ENCODE measurements around the gene MAP4K3. TPM values are rescaled to one million over a fixed set of nuclear protein-coding genes. Genes with fewer than 3 reads are reported as not detected.
"Not testable (repeated sequence)": the region's sequence is repeated elsewhere in the genome, so short reads cannot be mapped to it uniquely, and the experiment has no call there.

The MAP4K3 gene
- total and polyA plus RNA-seq, 5 donors = 18.7 to 50.0 (median 39.5) TPM

- intact Hi-C loops (cut with DNase I) = loop anchor here in 3 of 4 donors (5.0 to 10.0 kb wide), 3 partner anchors 53 to 311 kb away; partner anchors contain the start of gene MAP4K3 (in 1 of the 3)
- H3K4me1 ChIP-seq (ENCODE audit: control insufficient read depth, insufficient read depth, low read length) = not testable (repeated sequence)
Measured at GRCh38 chr2:39384071-39384470, 53.0 kb downstream of the MAP4K3 start.

GRCh38 chr2:39383146-39383545 is 53.9 kb downstream of the MAP4K3 start:
- DNase-seq = no peak
- Histone ChIP-seq H3K9me3 (ENCODE audit: control insufficient read depth, low read length) (no peaks in the 10 kb centered on the region), H3K4me1 (ENCODE audit: control insufficient read depth, insufficient read depth, low read length) (peaks cover 7% of the 10 kb centered on the region), H3K27ac (ENCODE audit: low read length) (no peak overlapping the region), H3K27me3 (ENCODE audit: control insufficient read depth, insufficient read depth) (no peaks in the 10 kb centered on the region), H3K4me3 (ENCODE audit: low read length) (no peak overlapping the region)
- no peak for ATAC-seq
- WGBS = 84% methylated on average over 6 of the region's 6 CpGs
- intact Hi-C loops (cut with DNase I) = loop anchor here in 3 of 4 donors (5.0 to 10.0 kb wide), 3 partner anchors 54 to 312 kb away; partner anchors contain the start of gene MAP4K3 (in 1 of the 3)

More at GRCh38 chr2:39384071-39384470, 53.0 kb downstream of the MAP4K3 start:
- not testable (repeated sequence) for DNase-seq; H3K9me3 ChIP-seq (ENCODE audit: control insufficient read depth, low read length); H3K27me3 ChIP-seq (ENCODE audit: control insufficient read depth, insufficient read depth); H3K27ac ChIP-seq (ENCODE audit: low read length); H3K4me3 ChIP-seq (ENCODE audit: low read length); ATAC-seq
- 98% methylated on average over 11 of the region's 11 CpGs for WGBS

DNA sequence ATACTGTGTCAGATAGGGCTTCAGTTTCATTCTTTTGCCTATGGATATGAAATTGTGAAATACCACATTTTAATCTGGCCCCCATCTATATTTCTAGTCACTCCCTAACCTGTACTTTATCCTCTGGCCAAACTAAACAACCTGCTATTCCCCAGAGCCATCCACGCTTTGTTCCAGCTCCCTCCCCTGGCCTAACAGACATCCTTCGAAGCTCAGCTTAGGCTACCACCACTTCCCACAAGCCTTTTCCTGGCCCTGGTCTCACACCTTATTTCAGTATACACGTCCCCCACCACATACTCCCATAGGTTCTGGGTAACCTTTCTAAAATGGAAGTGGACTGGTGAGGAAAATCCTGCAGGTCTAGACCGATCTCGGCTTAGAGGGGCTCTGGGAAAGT is 55.4 kb downstream of the MAP4K3 start:
- ATAC-seq = peak in 1 of 2 donors; percentile 48
- H3K4me1 ChIP-seq (ENCODE audit: control insufficient read depth, insufficient read depth, low read length) = peaks cover 3% of the 10 kb centered on the region
- DNase-seq = no peak
- WGBS = 62% methylated on average over 5 of the region's 5 CpGs
- intact Hi-C loops (cut with DNase I) = loop anchor here in 3 of 4 donors (5.0 to 10.0 kb wide), 3 partner anchors 56 to 313 kb away; partner anchors contain the start of gene MAP4K3 (in 1 of the 3)
- H3K9me3 ChIP-seq (ENCODE audit: control insufficient read depth, low read length) = no peaks in the 10 kb centered on the region
- no peak overlapping the region for H3K4me3 ChIP-seq (ENCODE audit: low read length)
- no peaks in the 10 kb centered on the region for H3K27me3 ChIP-seq (ENCODE audit: control insufficient read depth, insufficient read depth)
- peak overlapping the region; percentile 8 for H3K27ac ChIP-seq (ENCODE audit: low read length)

DNA sequence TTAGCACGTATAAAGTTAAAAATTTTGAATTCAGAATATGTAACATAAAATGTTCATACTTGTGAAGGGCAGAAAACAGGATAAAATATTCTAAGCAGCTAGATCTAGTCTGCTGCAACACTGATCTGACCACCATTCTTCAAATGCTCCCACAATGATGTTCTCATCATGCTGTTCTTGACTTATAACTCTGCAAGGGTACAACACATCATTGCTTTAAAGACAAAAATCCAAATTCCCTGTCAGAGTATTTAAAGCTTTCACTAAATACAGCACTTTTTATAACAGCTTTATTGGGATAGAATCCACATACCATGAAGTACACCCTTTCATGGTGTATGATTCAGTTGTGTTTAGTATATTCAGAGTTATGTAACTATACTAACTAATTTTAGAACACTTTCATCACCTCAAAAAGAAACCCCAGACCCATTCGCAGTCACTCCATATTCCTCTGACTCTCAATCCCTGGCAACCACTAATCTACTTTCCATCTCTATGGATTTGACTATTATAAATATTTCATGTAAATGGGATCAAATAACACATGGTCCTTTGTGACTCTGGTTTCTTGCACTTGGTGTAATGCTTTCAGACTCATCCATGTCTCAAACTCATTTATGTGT is 56.4 kb downstream of the MAP4K3 start:
- ATAC-seq (peak in 1 of 2 donors; percentile 22), DNase-seq (no peak)
- peaks cover 3% of the 10 kb centered on the region for H3K4me1 ChIP-seq (ENCODE audit: control insufficient read depth, insufficient read depth, low read length)
- no peaks in the 10 kb centered on the region for H3K27me3 ChIP-seq (ENCODE audit: control insufficient read depth, insufficient read depth)
- H3K4me3 ChIP-seq (ENCODE audit: low read length) = no peak overlapping the region
- H3K9me3 ChIP-seq (ENCODE audit: control insufficient read depth, low read length) = no peaks in the 10 kb centered on the region
- 45% methylated on average over 2 of the region's 2 CpGs for WGBS
- intact Hi-C loops (cut with DNase I) = loop anchor here in 3 of 4 donors (5.0 to 10.0 kb wide), 3 partner anchors 57 to 314 kb away; partner anchors contain the start of gene MAP4K3 (in 1 of the 3)
- H3K27ac ChIP-seq (ENCODE audit: low read length) = no peak overlapping the region

GRCh38 chr2:39379643-39380524 is 57.2 kb downstream of the MAP4K3 start:
- peak; percentile 79 to 84 for ATAC-seq
- H3K4me3 ChIP-seq (ENCODE audit: low read length) = no peak overlapping the region
- DNase-seq = no peak
- intact Hi-C loops (cut with DNase I) = loop anchor here (5.0 to 10.0 kb wide), 4 partner anchors 55 to 315 kb away; partner anchors contain the start of gene MAP4K3 (in 2 of the 4)
- no peaks in the 10 kb centered on the region for H3K27me3 ChIP-seq (ENCODE audit: control insufficient read depth, insufficient read depth)
- H3K4me1 ChIP-seq (ENCODE audit: control insufficient read depth, insufficient read depth, low read length) = peaks cover 3% of the 10 kb centered on the region
- no peaks in the 10 kb centered on the region for H3K9me3 ChIP-seq (ENCODE audit: control insufficient read depth, low read length)
- no peak overlapping the region for H3K27ac ChIP-seq (ENCODE audit: low read length)

GRCh38 chr2:39378968-39379367 is 58.1 kb downstream of the MAP4K3 start:
- Histone ChIP-seq H3K4me3 (ENCODE audit: low read length) (no peak overlapping the region), H3K27ac (ENCODE audit: low read length) (no peak overlapping the region), H3K27me3 (ENCODE audit: control insufficient read depth, insufficient read depth) (no peaks in the 10 kb centered on the region), H3K4me1 (ENCODE audit: control insufficient read depth, insufficient read depth, low read length) (peaks cover 3% of the 10 kb centered on the region), H3K9me3 (ENCODE audit: control insufficient read depth, low read length) (no peaks in the 10 kb centered on the region)
- ATAC-seq = no peak
- DNase-seq = no peak
- 21% methylated on average over 1 of the region's 1 CpG for WGBS
- intact Hi-C loops (cut with DNase I) = loop anchor here in 1 of 4 donors (10.0 kb wide), 1 partner anchor 56 kb away; the partner anchor contains the start of gene MAP4K3

DNA sequence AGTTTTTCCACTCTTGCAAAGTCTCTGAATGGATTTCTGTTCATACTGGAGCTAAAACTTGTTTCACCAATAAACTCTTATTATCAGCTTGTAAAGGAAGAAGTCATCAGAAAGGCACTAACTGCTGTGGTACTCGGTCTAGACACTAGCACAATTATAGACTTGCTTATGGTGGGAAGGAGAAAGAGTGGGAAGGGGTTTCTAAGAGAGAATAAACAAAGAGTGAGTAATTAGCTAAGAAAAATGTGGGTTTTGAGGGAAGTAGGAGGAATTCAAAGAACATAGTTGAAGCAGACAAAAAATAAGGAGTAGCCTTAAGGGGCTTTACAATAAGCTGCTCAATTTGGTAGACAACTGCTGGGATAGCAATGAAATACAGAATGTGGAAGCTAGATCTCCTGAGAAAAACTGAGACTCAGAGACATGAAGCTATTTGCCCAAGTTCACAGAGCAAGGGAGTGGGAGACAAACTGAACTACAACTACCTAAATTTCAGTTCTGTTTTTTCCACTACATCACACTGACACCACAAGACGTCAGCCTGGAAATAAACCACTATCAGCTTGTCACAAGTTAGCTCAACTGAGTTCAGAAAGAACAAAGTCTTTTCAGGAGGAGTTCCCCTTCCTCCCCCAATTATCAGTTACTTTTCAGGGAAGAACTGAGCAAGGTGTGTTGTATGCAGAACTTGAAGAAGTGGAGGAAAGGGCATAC is 59.7 kb downstream of the MAP4K3 start:
- Histone ChIP-seq H3K27ac (ENCODE audit: low read length) (peak overlapping the region; percentile 42), H3K4me3 (ENCODE audit: low read length) (no peak overlapping the region), H3K27me3 (ENCODE audit: control insufficient read depth, insufficient read depth) (no peaks in the 10 kb centered on the region), H3K9me3 (ENCODE audit: control insufficient read depth, low read length) (no peaks in the 10 kb centered on the region), H3K4me1 (ENCODE audit: control insufficient read depth, insufficient read depth, low read length) (peaks cover 3% of the 10 kb centered on the region)
- ATAC-seq = no peak
- DNase-seq = no peak
- intact Hi-C loops (cut with DNase I) = loop anchor here in 1 of 4 donors (10.0 kb wide), 1 partner anchor 57 kb away; the partner anchor contains the start of gene MAP4K3
- WGBS = 52% methylated on average over 2 of the region's 2 CpGs

- intact Hi-C loops (cut with DNase I) = loop anchor here in 1 of 4 donors (10.0 kb wide), 1 partner anchor 59 kb away; the partner anchor contains the start of gene MAP4K3
- Histone ChIP-seq H3K4me3 (ENCODE audit: low read length) (no peak overlapping the region), H3K27ac (ENCODE audit: low read length) (no peak overlapping the region), H3K4me1 (ENCODE audit: control insufficient read depth, insufficient read depth, low read length) (no peaks in the 10 kb centered on the region), H3K27me3 (ENCODE audit: control insufficient read depth, insufficient read depth) (no peaks in the 10 kb centered on the region), H3K9me3 (ENCODE audit: control insufficient read depth, low read length) (no peaks in the 10 kb centered on the region)
- ATAC-seq (no peak), DNase-seq (no peak)
- WGBS = 92% methylated on average over 2 of the region's 2 CpGs
Measured at GRCh38 chr2:39375917-39376316, 61.2 kb downstream of the MAP4K3 start.

- 73% methylated on average over 2 of the region's 2 CpGs for WGBS
Measured at GRCh38 chr2:39373181-39373802, 63.8 kb downstream of the MAP4K3 start.

DNA sequence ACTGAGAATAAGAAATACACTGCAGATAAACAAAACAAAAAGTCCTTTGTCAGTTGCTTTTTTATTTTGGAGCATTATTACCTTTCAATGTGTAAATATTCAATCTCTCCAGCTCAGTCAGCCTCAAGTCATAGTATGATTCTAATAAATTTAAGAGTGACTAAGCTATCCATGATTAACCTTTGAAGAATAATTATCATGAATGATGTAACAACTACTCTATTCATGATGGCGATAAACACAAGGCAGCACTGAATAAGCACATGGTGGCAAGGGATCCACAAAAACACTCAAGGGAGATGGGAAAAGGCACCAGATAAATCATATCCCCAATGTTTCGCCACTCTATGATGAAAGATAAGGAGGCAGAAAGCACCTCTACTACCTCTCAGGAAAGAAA is 67.0 kb downstream of the MAP4K3 start:
- no peak overlapping the region for H3K27ac ChIP-seq (ENCODE audit: low read length)
- H3K27me3 ChIP-seq (ENCODE audit: control insufficient read depth, insufficient read depth) = no peaks in the 10 kb centered on the region
- H3K4me3 ChIP-seq (ENCODE audit: low read length) = no peak overlapping the region
- no peak for DNase-seq
- no peaks in the 10 kb centered on the region for H3K9me3 ChIP-seq (ENCODE audit: control insufficient read depth, low read length)
- intact Hi-C loops (cut with DNase I) = loop anchor here in 1 of 4 donors (10.0 kb wide), 1 partner anchor 65 kb away; the partner anchor contains the start of gene MAP4K3
- 85% methylated on average over 2 of the region's 2 CpGs for WGBS
- no peaks in the 10 kb centered on the region for H3K4me1 ChIP-seq (ENCODE audit: control insufficient read depth, insufficient read depth, low read length)
- no peak for ATAC-seq

More at GRCh38 chr2:39373181-39373802, 63.8 kb downstream of the MAP4K3 start:
- DNase-seq (no peak), ATAC-seq (no peak)
- Histone ChIP-seq H3K9me3 (ENCODE audit: control insufficient read depth, low read length) (no peaks in the 10 kb centered on the region), H3K4me1 (ENCODE audit: control insufficient read depth, insufficient read depth, low read length) (no peaks in the 10 kb centered on the region), H3K4me3 (ENCODE audit: low read length) (no peak overlapping the region), H3K27me3 (ENCODE audit: control insufficient read depth, insufficient read depth) (no peaks in the 10 kb centered on the region), H3K27ac (ENCODE audit: low read length) (no peak overlapping the region)
- intact Hi-C loops (cut with DNase I) = loop anchor here in 1 of 4 donors (10.0 kb wide), 1 partner anchor 62 kb away; the partner anchor contains the start of gene MAP4K3

Data from right cardiac atrium (tissue), 5 donors.